ENCODE results near the gene MYOM1.

GRCh38 chr18:3245853-3246634, 26.3 kb upstream of the MYOM1 start:
- TF ChIP-seq CTCF (conservative IDR thresholded peaks at IDR 0.05) (peak; percentile 97), ZFX (IDR thresholded peaks at IDR 0.05) (no peak)
